ENCODE data around the gene TMEM259.

Gene TMEM259

DNA sequence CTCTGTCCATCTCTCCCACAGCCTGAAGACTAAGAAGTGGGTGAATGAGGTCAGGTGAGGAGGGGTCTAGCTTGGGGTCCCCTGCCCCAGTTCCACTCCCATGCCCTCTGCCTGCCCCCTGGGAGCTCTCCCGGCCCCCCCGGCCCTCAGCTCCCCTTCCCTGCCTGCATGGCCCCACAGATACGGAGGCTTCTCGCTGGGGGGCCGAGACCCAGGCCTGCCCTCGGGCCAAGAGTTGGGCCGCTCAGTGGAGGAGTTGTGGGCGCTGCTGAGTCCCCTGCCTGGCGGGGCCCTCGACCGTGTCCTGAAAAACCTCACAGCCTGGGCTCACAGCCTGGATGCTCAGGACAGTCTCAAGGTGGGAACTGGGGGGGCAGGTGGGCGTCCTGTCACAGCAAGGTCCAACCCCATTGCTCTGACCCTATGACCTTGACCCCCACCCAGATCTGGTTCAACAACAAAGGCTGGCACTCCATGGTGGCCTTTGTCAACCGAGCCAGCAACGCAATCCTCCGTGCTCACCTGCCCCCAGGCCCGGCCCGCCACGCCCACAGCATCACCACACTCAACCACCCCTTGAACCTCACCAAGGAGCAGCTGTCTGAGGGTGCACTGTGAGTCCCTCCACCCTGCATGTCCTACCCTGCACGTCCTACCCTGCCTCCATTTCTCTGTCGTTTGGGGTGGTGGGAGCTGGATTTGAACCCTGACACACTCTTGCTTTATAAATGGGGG, 35.1 kb upstream of the TMEM259 start:
- no peak for DNase-seq (ENCODE audit: low read depth, low spot score)

DNA sequence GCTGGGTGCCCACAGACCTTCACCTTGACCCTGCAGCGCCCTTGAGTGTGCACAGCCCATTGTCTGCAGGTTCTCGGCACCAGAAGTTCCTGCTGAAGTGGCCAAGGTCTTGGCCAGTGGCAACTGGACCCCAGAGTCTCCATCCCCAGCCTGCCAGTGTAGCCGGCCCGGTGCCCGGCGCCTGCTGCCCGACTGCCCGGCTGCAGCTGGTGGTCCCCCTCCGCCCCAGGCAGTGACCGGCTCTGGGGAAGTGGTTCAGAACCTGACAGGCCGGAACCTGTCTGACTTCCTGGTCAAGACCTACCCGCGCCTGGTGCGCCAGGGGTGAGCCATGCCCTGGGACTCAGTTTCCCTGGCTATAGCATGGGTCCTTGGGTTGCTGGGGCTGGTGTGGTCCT, 34.1 kb upstream of the TMEM259 start:
- DNase-seq (ENCODE audit: low read depth, low spot score): no peak

DNA sequence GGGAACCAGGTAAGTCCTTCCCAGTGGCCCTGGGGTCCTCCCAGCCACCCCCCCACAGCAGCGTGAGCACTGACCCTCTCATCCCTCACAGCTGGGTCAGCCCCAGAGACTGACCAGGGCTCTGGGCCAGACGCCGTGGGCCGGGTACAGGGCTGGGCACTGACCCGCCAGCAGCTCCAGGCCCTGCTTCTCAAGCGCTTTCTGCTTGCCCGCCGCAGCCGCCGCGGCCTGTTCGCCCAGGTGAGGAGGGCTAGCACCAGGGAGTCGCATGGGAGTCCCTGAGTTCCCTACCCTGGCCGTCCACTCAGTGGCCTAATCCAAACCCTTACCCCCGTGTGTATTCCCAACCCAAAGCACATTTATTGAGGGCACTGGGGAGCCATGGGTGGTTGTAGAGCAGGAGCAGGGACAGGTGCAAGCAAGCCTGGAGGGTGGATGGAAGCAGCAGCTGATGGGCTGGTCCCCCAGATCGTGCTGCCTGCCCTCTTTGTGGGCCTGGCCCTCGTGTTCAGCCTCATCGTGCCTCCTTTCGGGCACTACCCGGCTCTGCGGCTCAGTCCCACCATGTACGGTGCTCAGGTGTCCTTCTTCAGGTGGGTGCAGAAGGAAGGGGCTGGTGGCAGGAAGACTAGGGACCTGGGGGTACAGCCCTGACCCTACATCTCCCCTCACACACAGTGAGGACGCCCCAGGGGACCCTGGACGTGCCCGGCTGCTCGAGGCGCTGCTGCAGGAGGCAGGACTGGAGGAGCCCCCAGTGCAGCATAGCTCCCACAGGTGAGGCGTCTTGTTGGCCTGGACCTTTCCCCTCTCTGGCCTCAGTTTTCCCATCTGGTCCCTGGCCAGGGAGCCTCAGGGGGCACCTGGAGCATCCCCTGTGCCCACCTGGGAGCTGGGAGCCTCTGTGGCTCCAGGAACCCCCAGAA, 33.4 kb upstream of the TMEM259 start:
- no peak for DNase-seq (ENCODE audit: low read depth, low spot score)

DNA sequence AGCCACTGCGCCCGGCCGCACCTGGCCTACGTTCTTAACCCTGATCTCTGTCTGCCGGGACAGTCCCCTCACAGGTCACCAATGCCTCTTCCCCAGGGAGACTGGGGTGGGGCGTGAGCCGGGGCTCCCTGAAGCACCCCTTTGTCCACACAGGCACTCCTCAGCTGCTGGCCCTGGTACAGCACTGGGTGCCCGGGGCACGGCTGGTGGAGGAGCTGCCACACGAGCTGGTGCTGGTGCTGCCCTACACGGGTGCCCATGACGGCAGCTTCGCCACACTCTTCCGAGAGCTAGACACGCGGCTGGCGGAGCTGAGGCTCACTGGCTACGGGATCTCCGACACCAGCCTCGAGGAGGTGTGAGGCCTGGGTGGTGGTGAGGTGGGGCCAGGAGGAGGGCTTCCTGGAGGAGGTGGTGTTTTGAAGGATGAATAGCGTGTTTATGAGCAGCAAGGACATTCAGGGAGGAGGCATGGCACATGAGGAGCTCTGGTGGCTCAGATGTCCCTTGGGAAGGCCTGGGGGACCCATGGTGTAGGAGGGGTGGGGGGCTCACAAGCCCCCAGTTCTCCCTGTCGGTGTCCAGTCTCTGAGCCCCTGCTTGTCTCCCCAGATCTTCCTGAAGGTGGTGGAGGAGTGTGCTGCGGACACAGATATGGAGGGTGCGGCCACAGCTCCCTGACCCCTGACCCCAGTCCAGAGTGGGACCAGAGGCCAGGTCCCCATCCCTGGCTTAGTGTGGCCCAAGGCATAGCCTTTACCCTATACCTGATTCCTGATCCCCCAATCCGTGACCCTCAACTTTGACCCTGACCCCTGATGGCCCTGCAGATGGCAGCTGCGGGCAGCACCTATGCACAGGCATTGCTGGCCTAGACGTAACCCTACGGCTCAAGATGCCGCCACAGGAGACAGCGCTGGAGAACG, 32.5 kb upstream of the TMEM259 start:
- DNase-seq (ENCODE audit: low read depth, low spot score): no peak

DNA sequence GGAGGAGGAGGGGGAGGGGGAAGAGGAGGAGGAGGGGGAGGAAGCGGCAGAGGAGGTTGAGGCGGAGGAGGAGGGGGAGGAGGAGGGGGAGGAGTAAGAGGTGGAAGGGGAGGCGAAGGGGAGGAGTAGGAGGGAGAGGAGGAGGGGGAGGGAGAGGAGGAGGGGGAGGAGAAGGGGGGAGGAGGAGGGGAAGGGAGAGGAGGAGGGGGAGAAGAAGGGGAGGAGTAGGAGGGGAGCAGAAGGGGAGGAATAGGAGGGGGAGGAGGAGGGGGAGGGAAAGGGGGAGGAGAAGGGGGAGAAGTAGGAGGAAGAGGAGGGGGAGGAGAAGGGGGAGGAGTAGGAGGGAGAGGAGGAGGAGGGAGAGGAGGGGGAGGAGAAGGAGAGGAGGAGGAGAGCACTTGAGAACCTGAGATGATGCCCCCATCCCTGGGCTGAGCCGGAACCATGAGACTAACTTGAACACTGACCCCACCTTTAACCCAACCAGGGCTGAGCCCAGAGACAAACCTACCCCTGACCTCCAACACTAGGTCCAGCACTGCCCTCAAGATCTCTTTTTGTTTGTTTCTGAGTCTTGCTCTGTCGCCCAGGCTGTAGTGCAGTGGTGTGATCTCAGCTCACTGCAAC, 31.5 kb upstream of the TMEM259 start:
- no peak for DNase-seq (ENCODE audit: low read depth, low spot score)

DNA sequence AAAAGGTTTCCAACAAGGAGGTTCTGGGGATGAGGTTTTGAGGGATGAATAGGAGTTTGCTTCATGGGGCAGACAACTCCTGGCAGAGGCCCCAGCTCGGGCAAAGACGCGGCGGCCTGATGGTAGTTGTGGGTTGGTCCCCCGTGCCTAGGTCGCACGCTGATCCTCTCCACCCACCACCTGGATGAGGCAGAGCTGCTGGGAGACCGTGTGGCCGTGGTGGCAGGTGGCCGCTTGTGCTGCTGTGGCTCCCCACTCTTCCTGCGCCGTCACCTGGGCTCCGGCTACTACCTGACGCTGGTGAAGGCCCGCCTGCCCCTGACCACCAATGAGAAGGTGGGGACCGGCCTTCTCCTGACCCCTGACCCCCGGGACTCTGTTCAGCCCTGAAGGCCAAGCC, 30.9 kb upstream of the TMEM259 start:
- DNase-seq (ENCODE audit: low read depth, low spot score): no peak

DNA sequence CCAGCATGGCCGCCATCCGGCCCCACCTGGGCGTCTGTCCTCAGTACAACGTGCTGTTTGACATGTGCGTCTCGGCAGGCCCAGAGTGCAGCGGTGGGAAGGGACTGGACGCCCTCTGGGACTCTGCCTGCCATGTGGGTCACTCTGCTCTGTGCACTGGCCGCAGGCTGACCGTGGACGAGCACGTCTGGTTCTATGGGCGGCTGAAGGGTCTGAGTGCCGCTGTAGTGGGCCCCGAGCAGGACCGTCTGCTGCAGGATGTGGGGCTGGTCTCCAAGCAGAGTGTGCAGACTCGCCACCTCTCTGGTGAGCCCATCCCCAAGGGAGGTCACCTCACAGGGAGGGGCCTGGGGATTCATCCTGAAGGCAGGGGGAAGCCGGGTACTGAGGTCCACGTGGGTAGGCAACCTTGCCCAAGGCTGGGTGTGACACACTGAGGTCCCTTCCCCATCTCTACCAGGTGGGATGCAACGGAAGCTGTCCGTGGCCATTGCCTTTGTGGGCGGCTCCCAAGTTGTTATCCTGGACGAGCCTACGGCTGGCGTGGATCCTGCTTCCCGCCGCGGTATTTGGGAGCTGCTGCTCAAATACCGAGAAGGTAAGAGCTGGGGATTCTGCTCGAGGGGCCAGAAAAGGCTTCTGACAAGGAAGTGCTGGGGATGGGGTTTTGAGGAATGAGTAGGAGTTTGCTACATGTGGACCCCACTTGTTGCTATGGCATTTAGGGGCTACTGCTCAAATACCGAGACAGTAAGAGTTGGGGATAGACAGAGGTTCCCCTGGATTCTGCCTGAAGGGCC, 30.3 kb upstream of the TMEM259 start:
- no peak for DNase-seq (ENCODE audit: low read depth, low spot score)

DNA sequence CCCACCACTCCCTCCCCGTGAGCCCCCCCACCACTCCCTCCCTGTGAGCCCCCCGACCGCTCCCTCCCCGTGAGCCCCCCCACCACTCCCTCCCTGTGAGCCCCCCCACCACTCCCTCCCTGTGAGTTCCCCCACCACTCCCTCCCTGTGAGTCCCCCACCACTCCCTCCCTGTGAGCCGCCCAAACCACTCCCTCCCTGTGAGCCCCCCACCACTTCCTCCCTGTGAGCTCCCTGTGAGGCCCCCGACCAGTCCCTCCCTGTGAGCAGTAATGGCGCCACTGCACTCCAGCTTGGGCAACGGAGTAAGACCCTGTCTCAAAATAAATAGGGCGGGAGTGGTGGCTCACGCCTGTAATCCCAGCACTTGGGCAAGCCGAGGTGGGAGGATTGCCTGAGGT, 28.9 kb upstream of the TMEM259 start:
- DNase-seq (ENCODE audit: low read depth, low spot score): no peak

DNA sequence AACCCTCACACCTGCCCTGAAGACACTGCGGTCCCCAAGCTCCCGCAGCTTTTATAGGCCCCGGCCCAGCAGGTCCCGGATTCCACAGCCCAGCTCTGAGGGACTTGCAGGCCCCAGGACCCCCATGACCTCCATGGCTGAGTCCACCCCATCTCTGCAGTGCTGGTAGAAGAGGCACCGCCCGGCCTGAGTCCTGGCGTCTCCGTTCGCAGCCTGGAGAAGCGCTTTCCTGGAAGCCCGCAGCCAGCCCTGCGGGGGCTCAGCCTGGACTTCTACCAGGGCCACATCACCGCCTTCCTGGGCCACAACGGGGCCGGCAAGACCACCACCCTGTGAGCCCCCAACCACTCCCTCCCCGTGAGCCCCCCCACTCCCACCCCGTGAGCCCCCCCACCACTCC, 28.2 kb upstream of the TMEM259 start:
- no peak for DNase-seq (ENCODE audit: low read depth, low spot score)

DNA sequence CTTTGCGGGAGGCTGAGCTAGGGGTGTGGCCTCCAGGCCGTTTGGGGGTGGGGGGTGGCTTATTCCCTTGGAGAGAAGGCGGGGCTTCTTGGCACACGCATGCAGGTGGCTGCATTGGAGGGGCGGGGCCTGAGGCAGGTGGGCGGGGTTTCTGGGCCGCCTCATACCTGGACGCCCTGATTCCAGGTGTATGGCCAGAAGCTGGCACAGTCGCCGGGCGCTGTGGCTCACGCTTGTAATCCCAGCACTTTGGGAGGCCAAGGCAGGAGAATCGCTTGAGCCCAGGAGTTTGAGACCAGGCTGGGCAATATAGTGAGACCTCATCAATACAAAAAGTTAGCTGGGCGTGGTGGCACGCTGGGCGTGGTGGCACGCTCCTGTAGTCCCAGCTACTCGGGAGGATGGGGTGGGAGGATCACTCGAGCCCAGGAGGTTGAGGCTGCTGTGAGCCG, 26.8 kb upstream of the TMEM259 start:
- no peak for DNase-seq (ENCODE audit: low read depth, low spot score)

DNA sequence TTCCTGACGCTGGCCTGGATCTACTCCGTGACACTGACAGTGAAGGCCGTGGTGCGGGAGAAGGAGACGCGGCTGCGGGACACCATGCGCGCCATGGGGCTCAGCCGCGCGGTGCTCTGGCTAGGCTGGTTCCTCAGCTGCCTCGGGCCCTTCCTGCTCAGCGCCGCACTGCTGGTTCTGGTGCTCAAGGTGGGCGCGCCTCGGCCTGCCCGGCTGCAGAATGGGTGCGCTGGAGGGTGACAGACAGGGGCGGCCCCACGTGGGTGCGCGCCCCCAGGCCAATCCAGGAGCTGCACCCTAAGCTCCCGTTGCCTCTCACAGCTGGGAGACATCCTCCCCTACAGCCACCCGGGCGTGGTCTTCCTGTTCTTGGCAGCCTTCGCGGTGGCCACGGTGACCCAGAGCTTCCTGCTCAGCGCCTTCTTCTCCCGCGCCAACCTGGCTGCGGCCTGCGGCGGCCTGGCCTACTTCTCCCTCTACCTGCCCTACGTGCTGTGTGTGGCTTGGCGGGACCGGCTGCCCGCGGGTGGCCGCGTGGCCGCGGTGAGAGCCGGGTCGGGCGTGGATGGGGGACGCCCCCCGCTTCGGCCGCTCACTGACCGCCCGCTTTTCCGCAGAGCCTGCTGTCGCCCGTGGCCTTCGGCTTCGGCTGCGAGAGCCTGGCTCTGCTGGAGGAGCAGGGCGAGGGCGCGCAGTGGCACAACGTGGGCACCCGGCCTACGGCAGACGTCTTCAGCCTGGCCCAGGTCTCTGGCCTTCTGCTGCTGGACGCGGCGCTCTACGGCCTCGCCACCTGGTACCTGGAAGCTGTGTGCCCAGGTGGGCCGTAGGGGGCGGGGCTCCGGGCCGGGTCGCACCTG, 26.1 kb upstream of the TMEM259 start:
- DNase-seq (ENCODE audit: low read depth, low spot score): no peak

DNA sequence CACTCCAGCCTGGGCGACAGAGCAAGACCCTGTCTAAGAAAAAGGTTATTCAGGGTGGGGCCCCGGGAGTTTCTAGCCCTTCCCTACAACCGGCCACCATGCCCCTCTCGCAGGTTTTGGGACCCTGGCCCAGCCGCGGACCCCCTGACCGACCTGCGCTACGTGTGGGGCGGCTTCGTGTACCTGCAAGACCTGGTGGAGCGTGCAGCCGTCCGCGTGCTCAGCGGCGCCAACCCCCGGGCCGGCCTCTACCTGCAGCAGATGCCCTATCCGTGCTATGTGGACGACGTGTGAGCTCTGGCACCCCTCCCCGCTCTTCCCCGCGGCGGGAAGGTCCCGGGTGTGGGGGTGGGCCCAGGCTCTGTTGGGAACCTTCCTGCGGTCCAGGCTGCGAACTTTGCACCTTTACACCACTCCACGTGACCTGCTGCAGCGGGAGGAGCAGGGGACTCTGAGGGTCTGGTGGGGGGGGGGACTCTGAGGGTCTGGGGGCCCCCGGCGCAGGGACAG, 25.2 kb upstream of the TMEM259 start:
- no peak for DNase-seq (ENCODE audit: low read depth, low spot score)

DNA sequence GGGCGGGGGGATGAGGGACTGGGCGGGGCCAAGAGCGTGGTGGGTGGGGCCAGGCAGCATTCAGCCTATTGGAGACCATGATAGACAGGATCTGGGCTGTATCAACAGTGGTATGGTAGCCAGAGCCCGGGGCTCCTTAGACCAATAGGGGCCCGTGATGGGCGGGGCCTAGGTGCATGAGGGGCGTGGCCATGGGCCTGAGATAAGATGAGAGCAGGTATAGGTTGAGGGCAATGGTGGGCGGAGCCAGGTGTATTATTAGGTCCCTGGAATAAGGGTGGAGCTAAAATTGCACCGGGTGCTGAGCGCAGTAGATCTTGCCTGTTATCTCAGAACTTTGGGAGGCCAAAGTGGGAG, 24.3 kb upstream of the TMEM259 start:
- no peak for DNase-seq (ENCODE audit: low read depth, low spot score)

DNA sequence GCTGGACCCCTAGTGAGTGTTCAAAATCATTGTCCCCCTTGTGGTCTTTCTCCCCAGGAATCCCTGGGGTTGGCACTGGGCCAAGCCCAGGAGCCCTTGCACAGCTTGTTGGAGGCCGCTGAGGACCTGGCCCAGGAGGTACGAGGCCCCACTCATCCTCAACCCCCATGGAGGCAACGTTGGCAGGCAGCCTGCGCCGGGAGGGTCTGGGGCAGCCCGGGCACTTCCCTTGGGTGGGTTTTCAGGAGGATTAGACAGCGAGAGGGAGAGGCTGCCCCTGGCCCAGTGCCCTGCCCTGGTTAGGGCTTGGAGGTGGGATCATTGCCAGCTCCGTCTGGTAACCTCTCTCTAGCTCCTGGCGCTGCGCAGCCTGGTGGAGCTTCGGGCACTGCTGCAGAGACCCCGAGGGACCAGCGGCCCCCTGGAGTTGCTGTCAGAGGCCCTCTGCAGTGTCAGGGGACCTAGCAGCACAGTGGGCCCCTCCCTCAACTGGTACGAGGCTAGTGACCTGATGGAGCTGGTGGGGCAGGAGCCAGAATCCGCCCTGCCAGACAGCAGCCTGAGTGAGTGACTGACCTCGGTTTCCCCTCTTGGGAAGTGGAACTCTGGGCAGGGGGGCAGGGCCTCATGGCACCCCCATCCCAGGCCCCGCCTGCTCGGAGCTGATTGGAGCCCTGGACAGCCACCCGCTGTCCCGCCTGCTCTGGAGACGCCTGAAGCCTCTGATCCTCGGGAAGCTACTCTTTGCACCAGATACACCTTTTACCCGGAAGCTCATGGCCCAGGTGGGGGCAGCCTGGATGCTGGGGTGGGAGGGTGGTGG, 22.0 kb upstream of the TMEM259 start:
- no peak for DNase-seq (ENCODE audit: low read depth, low spot score)

DNA sequence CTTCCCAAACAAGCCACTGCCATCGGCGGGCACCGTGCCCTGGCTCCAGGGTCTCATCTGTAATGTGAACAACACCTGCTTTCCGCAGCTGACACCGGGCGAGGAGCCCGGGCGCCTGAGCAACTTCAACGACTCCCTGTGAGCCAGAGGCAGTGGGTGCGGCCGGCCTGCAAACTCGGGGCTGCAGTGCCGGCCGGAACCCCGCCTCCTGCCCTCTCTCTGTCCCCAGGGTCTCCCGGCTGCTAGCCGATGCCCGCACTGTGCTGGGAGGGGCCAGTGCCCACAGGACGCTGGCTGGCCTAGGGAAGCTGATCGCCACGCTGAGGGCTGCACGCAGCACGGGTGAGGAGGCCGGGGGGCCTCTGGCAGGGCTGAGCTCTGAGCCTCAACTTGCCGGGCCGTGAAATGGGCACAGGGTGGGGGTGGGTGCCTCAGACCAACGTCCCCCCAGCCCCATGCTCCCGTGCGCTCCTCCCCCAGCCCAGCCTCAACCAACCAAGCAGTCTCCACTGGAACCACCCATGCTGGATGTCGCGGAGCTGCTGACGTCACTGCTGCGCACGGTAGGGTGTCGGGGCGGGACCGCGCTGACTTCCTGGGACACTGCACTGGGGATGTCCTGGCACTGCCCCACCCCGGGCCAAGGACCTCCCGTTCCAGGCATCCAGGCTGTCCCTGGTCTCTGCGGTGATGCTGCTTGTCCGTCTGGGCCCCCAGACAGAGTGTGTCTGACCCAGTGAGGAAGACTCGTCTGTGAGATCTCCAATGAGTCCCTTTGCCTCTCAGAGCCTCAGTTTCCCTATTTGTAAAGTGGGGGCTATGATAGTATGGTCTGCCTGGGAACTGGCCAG, 21.1 kb upstream of the TMEM259 start:
- DNase-seq (ENCODE audit: low read depth, low spot score): no peak

DNA sequence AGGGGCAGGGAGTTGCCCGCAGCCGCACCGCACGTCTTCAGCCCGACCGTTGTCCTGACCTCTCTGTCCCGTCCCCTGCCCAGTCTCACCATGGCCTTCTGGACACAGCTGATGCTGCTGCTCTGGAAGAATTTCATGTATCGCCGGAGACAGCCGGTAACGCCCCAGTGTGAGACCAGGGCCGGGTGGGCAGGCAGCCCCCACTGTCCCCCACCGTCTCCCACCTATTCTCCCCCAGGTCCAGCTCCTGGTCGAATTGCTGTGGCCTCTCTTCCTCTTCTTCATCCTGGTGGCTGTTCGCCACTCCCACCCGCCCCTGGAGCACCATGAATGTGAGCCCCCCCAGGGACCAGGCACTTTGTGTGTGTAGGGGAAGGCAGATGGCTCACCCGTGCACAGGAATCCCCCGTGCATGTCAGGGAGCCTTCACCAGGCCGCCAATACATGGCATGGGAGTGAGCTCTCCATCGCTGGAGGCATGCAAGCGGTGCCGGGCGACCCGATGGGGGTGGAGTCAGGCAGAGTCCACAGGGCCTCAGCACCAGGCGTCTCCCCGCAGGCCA, 20.4 kb upstream of the TMEM259 start:
- no peak for DNase-seq (ENCODE audit: low read depth, low spot score)

Measured in iPS DF 19.7 (cell line).